Right kidney (tissue), 1 donor: ENCODE data around the gene TPSB2.

Source experiments
- DNase-seq: peaks from one replicate; pipeline ENCODE4 v3.0.0-alpha.2; 2016

The TPSB2 gene

DNA sequence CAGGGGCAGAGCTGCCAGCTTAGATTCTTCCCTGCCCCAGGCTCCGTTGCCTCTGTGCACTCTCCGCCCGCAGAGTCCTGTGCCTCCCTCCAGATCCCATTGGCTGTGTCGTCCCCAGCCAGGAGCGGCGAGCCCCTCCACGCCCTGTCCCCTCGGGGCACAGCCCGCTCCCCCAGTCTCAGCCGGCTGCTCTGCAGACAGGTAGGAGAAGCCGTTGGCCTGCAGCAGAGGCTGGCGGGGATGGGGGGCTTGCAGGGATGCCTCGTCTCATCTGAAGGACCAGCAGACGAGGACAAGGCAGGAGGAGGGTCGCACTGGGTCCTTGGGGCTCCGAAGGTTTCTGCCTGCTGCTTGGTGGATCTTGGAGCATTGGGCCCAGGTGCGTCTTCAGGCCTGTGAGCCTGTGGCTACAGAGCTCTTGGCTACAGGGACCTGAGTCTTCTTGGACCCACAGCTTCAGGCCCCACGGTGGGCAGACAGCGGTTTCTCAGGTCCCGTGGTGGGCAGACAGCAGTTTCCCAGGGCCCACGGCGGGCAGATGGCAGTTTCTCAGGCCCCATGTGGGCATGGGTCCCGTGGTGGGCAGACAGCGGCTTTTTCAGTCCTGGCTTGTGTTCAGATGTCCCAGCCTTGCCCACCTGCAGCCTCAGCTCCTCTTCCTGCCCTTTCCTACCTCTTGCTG lies 10.9 kb downstream of the TPSB2 start:
- no peak for DNase-seq

DNA sequence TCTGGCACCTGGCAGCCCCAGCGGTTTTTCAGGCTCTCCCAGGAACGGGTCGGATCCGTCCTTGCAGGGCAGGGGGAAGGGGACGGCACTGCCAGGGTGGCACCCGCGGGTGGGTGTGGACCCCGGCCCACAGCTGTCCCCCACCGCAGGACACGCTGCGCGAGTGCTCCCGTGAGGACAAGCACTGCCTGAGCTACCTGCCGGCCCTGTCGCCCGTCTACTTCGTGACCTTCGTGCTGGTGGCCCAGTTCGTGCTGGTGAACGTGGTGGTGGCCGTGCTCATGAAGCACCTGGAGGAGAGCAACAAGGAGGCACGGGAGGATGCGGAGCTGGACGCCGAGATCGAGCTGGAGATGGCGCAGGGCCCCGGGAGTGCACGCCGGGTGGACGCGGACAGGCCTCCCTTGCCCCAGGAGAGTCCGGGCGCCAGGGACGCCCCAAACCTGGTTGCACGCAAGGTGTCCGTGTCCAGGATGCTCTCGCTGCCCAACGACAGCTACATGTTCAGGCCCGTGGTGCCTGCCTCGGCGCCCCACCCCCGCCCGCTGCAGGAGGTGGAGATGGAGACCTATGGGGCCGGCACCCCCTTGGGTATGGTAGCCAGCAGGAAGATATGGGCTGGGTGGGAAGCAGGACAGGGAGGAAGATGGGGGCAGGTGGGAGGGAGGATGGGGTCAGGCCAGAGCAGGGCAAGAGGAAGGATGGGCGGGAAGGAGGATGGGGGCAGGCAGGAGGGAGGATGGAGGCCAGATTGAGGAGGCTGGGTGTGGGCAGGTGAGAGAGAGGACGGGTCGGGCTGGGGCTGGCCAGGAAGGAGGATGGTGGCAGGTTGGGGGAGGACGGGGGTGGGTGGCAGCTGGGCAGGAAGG lies 11.7 kb downstream of the TPSB2 start:
- no peak for DNase-seq

DNA sequence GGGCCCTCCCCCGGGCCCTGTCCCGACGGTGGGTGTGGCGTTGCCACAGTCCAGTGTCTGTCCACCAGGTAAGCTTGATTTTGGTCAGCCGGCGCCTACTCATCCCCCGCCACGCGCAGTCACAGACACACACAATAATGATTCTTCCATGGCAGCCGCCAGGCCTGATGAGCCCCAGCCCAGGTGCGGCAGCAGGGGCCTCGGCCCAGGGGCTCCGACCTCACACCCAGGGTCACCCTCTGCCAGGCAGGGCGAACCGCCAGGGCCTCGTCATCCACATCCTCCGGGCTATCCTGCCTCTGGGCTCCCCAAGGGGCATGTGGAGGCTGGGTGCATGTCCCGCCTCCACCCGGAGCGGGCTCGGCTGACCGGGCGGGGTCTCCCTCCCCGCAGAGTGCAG lies 12.5 kb downstream of the TPSB2 start:
- DNase-seq, result no peak

DNA sequence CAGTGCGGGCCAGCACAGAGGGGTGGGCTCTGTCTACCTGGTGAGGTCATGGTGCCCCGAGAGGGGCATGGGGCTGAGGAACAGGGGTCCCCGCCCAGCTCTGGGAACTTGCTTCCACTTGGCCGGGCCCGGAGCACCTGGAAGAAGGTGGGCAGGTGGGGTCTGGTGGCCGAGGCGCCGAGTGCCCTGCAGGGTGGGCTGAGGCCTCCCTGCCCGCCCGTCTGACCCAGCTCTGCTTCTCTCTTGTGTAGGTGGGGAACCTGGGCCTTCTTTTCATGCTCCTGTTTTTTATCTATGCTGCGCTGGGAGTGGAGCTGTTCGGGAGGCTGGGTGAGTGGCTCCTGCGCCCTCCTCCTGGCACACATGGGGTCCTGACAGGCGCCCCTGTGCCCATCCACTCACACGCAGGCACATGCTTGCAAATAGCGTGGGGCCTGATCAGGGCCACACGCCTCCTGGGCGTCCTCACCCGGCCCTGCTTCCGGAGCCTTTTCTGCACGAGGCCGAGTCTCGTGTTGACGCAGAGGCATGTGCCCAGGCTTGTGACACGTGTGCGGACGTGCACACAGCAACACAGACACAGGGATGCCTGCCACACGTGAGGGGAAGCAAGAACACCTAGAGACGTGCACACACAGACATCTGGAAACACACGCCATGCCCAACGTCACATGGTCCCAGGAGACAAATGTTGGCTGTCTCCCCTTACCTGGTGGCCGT lies 13.1 kb downstream of the TPSB2 start:
- no peak for DNase-seq

DNA sequence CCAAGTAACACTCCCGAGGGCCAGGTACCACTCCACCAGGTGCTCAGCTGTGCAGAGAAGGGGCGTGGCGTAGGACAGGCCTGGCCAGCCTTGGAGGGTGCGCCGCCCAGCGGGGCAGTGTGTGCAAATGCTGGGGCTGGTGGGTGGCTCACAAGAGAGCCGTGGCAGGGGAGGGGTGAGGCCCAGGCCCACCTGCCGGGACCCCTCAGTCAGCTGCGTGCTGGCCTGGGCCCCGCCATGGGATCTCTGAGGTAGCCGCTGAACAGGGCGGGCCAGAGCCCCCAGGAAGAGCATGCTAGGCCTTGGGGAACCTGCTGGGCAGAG lies 13.7 kb downstream of the TPSB2 start:
- DNase-seq, result no peak

DNA sequence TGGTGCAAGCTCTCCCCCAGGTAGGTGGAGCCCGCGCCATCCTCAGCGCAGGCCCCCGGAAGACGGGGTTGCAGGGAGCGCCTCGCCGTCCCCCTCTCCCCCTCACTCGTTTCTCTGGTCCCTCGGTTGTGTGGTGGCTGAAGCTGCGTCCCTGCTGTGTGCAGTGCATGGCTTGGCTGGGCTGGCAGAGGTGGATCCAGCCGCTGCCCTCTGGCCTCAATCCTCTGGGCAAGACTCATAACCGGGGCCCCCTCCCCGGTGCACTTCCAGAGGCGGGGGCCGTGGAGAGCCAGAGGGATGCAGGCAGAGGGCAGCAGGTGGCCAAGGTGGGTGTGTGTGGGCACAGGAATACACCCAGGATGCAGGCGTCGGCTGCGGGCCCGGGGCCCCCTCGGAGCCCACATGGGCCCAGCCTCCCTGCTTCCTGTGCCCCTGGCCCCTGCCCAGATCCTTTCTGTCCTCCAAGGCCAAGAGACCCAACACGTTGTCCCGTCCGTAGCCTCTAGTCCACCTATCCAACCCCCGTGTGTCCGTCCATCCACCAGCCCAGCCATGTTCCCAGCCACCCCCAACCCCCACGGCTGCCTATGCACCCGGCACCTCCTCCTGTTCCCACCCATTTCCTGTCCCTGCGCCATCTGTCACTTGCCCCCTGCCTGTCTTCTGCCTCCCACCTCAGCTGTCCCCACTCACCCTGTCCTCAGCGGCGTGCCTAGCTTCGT lies 14.2 kb downstream of the TPSB2 start:
- DNase-seq, result no peak

DNA sequence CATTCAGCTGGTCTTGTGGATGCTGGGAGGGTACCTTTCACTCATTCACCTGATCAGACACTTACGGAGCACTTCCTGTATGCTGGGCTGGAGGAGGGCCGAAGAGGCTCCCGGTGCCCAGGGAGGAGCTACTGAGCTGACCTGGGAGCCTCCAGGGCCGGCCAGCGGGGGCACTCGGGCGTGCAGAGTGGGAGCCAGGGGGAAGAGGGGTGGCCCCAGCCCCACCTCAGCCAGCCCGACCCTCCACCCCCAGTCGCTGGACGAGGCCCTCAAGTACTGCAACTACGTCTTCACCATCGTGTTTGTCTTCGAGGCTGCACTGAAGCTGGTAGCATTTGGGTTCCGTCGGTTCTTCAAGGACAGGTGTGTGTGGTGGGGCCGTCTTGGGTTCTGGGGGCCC lies 15.3 kb downstream of the TPSB2 start:
- no peak for DNase-seq

DNA sequence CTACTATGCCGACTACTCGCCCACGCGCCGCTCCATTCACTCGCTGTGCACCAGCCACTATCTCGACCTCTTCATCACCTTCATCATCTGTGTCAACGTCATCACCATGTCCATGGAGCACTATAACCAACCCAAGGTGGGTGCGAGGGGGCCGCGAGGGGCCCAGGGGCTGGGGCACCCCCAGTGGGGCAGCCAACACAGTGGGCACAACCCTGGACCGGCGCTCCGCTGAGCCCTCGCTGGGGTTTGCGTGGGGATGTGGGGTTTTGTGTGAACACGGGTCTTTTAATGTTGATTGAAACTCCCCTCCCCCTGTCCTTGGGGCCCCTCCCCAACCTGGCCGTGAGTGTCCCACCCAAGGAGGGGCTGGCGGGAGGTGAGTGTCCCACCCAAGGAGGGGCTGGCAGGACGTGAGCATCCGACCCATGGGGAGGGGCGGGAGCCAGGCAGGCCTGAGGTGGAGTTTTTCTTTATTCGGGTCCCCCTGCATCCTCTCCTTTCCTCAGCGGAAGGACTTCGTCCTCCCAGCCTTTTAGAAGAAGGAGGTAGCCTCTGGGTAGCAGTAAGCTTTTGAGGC lies 16.1 kb downstream of the TPSB2 start:
- DNase-seq, result no peak

DNA sequence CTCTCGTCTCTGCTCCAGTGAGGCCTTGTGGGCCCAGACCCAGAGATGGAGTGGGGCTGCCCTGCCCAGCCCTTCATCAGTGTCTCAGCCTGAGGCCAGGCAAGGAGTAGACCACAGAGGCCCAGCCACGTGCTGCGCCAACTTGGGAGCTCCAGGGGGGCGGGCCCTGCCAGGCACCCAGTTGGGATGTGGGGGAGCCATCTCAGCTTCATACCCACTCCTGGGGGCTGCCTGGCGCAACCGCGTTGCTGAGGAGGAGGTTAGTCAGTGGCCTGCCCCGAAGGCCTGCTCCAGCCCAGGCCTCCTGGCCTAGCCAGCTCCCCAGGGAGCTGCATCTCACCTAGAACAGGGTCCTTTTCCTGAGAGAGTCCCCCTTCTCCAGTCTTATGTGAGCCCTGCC lies 16.8 kb downstream of the TPSB2 start:
- DNase-seq, result no peak

DNA sequence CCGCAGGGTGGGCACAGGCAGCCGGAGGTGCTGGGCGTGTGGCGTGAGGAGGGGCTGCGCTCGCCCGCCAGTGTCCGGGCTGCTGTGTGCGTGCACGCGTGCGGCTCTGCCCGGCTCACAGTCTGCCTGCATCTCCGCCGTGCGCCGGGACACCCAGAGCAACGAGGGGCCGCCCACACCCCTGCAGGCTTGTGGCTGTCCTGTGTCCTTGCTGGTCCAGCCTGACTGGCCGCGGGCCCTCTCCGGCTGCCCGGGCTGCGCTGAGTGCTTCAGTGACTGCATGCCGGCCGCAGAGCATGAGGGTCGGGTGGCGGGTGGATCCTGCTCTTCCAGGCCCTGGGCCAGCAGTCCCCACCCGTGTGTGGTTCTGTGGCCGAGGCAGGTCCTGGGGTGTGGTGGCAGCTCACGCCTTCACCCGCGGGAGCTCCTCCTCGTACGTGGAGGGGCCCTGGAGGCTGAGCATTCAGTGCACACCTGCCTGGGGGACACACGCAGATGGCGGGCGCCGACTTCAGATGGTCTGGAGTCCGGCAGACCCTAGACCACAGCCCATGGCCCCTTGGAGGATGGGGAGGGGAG lies 17.3 kb downstream of the TPSB2 start:
- no peak for DNase-seq

DNA sequence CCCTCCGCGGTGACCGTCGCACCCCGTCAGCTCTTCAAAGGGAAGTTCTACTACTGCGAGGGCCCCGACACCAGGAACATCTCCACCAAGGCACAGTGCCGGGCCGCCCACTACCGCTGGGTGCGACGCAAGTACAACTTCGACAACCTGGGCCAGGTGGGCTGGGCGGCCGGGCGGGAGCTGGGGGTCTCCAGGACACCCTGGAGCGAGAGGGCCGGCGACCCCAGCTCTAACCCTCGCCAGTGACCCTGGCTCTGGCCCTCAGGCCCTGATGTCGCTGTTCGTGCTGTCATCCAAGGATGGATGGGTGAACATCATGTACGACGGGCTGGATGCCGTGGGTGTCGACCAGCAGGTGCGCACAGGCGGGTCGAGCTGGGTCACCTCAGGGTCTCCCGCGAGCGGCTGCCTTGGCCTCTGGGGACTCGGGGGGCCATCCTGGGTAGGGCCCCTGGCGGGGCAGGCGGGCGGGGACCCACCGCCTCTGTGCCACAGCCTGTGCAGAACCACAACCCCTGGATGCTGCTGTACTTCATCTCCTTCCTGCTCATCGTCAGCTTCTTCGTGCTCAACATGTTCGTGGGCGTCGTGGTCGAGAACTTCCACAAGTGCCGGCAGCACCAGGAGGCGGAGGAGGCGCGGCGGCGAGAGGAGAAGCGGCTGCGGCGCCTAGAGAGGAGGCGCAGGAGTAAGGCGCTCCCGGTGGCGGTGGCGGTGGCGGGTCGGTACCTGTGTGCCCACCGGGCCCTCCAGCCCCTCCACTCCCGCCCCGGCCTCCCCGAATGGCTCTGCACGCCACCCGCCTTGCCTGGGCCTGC lies 18.3 kb downstream of the TPSB2 start:
- DNase-seq, result no peak

DNA sequence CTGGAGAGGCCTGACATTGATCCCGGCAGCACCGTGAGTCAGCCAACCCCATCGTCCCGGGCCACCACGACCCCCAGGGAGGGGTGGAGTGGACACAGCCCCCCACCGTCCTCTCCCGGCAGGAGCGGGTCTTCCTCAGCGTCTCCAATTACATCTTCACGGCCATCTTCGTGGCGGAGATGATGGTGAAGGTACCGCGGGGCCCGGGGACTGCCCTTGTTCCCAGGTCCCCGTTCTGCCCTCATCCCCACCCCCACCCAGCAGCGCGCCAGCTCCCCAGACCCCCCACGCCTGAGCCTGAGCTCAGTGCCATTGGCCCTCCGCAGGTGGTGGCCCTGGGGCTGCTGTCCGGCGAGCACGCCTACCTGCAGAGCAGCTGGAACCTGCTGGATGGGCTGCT lies 19.5 kb downstream of the TPSB2 start:
- DNase-seq, result no peak

DNA sequence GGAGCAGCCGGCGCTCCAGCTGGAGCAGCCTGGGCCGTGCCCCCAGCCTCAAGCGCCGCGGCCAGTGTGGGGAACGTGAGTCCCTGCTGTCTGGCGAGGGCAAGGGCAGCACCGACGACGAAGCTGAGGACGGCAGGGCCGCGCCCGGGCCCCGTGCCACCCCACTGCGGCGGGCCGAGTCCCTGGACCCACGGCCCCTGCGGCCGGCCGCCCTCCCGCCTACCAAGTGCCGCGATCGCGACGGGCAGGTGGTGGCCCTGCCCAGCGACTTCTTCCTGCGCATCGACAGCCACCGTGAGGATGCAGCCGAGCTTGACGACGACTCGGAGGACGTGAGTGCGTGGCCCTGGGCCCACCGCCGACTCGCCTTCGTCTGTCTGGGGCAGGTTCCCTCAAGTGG lies 20.9 kb downstream of the TPSB2 start:
- DNase-seq, result no peak

DNA sequence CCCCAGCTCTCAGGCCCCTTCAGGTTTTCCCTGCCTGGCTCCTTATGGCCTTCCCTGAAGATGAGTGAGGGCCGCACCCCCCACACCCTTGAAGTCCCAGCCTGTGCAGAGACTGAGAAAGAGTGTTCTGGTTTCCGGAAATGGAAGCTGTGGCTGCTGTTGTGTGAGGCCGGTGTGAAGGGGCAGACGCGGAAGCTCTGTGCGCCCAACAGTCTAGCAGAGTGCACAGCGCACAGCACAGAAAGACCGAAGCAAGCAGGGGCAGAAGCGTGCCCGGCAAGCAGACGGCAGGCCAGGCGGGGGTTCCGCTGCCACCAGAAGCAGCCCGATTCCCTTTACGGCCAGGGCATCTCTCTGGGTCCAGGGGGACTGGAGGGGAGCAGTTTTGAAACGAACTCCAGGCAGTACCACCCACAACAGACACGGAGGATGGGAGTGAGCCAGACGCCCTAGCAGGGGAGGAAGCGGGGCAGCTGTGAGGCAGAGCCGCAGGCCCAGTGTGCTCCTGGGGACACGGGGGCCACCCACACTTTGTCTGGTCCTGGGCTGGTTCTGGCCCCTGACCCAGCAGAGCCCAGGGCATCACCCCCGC lies 21.6 kb downstream of the TPSB2 start:
- no peak for DNase-seq

DNA sequence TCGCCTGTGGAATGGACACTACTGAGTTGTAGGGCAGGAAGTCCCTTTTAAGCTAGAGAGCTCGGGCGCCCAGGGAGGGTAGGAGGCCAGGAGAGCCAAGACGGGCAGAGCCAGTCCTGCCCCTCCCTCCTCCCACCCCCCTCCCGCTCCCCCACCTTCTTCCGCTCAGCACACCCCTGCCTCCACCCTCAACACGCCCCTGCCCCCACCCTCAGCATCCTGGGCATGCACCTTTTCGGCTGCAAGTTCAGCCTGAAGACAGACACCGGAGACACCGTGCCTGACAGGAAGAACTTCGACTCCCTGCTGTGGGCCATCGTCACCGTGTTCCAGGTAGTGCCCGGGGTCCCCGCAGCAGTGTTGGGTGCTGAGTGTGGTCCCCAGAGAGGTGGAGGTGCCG lies 23.2 kb downstream of the TPSB2 start:
- no peak for DNase-seq

DNA sequence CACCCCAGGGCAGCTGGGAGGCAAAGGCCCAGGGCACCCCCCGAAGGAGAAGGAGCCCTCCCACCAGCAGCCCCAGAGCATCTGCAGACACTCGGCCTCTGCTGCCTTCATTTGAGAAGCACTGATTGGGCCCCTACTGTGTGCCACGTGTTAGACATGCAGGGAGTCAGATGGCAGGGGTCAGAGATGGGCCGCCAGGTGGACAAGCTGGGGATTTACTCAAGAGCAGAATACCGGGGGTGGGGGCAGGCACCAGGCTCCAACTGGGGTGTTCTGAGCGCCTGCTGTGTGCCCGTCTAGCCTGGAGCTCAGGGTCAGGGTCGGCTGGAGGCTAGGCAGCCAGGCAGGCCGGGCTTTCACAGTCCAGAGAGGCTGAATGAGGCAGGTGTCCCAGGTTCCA lies 23.7 kb downstream of the TPSB2 start:
- no peak for DNase-seq

DNA sequence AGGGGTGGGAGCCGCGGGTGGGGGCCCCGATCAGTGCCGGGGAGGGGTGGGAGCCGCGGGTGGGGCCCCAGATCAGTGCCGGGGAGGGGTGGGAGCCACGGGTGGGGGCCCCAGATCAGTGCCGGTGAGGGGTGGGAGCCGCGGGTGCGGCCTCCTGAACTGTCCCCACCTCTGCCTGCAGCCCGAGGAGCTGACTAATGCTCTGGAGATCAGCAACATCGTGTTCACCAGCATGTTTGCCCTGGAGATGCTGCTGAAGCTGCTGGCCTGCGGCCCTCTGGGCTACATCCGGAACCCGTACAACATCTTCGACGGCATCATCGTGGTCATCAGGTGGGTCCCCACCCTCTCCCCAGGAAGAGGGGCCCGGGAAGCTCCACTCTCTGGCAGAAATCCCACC lies 25.1 kb downstream of the TPSB2 start:
- no peak for DNase-seq

DNA sequence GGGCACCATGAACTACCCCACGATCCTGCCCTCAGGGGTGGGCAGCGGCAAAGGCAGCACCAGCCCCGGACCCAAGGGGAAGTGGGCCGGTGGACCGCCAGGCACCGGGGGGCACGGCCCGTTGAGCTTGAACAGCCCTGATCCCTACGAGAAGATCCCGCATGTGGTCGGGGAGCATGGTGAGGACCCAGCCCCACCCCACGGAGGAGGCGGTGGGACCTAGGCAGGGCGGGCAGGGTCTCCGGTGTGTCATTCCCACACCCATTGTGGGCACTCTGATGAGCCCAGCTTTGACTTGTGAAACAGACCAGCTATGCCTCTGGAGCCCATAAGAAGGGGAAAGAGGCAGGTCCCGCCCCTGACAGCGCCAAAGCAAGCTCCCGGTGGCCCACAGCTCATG lies 27.7 kb downstream of the TPSB2 start:
- DNase-seq, result no peak

DNA sequence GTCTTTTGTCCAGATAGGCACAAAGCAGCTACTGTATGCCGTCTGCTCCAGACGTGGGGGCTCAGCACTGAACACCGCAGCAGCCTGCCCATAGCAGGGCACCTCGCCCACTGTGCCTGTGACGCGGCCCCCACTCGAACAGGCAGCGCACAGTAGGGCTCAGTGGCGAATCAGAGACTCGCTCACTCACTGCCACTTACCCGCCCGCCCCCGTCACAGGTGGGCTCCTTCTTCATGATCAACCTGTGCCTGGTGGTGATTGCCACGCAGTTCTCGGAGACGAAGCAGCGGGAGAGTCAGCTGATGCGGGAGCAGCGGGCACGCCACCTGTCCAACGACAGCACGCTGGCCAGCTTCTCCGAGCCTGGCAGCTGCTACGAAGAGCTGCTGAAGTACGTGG lies 28.5 kb downstream of the TPSB2 start:
- no peak for DNase-seq

DNA sequence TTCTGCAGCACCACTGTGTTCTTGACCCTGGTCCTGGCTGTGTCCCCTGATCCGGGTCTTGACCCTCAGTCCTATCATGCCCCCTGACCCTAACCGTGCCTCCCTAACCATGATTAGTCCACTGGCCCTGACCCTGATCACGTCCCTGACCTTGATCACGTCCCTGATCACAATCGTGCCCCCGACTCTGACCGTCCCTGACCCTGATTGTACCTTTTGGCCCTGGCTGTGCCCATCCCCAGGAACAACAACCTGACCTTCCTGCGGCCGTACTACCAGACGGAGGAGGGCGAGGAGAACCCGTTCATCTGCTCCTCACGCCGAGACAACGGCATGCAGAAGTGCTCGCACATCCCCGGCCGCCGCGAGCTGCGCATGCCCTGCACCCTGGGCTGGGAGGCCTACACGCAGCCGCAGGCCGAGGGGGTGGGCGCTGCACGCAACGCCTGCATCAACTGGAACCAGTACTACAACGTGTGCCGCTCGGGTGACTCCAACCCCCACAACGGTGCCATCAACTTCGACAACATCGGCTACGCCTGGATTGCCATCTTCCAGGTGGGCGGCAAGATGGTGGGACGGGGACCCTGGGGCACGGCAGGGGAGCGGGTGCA lies 29.9 kb downstream of the TPSB2 start:
- DNase-seq, result no peak
